ENCODE results near the gene PARP11. TPM values are rescaled to one million over a fixed set of nuclear protein-coding genes. Genes with fewer than 3 reads are reported as not detected.

PARP11 gene
- total RNA-seq, 4 donors from 2014 or later: 4.5 to 6.2 (median 5.0) TPM

GRCh38 chr12:3821441-3821840 is 51.8 kb downstream of the PARP11 start:
- Histone ChIP-seq H3K4me3 (no peak overlapping the region), H3K27me3 (no peaks in the 10 kb centered on the region), H3K9me3 (no peaks in the 10 kb centered on the region), H3K36me3 (peaks cover 0 to 17% (median 0%) of the 10 kb centered on the region in 4 donors), H3K27ac (no peak overlapping the region), H3K4me1 (no peaks in the 10 kb centered on the region)
- WGBS, 2 donors (ENCODE audit: low coverage in 1 of 2): 87 to 89% methylated on average over 1 of the region's 1 CpG
- no peak for DNase-seq
- in situ Hi-C loops (cut with MboI; ENCODE audit: low pct_ligation_motif_present in 1 of 4, low pct_unique_long_range_greater_than_20kb in 1 of 4, low sequenced_read_pairs in 3 of 4) (no loop called here), intact Hi-C loops (cut with DNase I; ENCODE audit: low total_unique reads) (no loop called here)
- TF ChIP-seq CTCF (IDR thresholded peaks at IDR 0.05): no peak
- no peak for TF ChIP-seq POLR2AphosphoS5 (IDR thresholded peaks at IDR 0.05)
- no peak for TF ChIP-seq POLR2A (IDR thresholded peaks at IDR 0.05)
- no peak for TF ChIP-seq EP300 (IDR thresholded peaks at IDR 0.05; ENCODE audit: low read depth)

DNA sequence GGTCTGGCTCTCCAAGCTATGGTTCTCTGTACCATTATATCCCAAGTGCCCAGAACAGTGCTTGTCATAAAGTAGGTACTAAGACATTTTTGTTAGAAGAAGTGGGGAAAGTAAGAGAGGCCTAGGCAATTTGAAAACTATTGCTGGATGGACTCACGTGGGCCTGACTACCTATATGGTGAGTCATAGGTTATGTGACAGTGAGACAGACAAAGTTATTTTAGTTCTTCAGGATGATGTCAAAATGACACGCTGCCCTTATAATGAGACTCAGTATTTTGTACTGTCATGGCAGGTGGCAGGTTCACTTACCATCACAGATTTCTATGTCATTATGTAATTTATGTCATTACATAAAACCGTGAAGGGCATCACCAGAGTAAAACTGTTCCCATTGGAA is 53.1 kb downstream of the PARP11 start:
- TF ChIP-seq CTCF (IDR thresholded peaks at IDR 0.05) (no peak), POLR2A (IDR thresholded peaks at IDR 0.05) (no peak), EP300 (IDR thresholded peaks at IDR 0.05; ENCODE audit: low read depth) (no peak)
- Histone ChIP-seq H3K4me3 (no peak overlapping the region), H3K9me3 (no peaks in the 10 kb centered on the region), H3K4me1 (no peaks in the 10 kb centered on the region), H3K36me3 (peaks cover 0 to 8% (median 0%) of the 10 kb centered on the region in 4 donors), H3K27ac (no peak overlapping the region), H3K27me3 (no peaks in the 10 kb centered on the region)
- in situ Hi-C loops (cut with MboI; ENCODE audit: low pct_ligation_motif_present in 1 of 4, low pct_unique_long_range_greater_than_20kb in 1 of 4, low sequenced_read_pairs in 3 of 4): no loop called here
- WGBS, 2 donors (ENCODE audit: low coverage in 1 of 2): 73 to 85% methylated on average over 3 of the region's 3 CpGs
- no peak for DNase-seq
- intact Hi-C loops (cut with DNase I; ENCODE audit: low total_unique reads): no loop called here

- 75 to 99% methylated on average over 2 of the region's 2 CpGs for WGBS, 2 donors (ENCODE audit: low coverage in 1 of 2)
- no peak for TF ChIP-seq POLR2AphosphoS5 (IDR thresholded peaks at IDR 0.05)
- no peak for TF ChIP-seq EP300 (IDR thresholded peaks at IDR 0.05; ENCODE audit: low read depth)
- no peak for TF ChIP-seq POLR2A (IDR thresholded peaks at IDR 0.05)
- no peak for TF ChIP-seq CTCF (IDR thresholded peaks at IDR 0.05)
- no peak overlapping the region for H3K4me3 ChIP-seq
- H3K27ac ChIP-seq: no peak overlapping the region
- intact Hi-C loops (cut with DNase I; ENCODE audit: low total_unique reads) (no loop called here), in situ Hi-C loops (cut with MboI; ENCODE audit: low pct_ligation_motif_present in 1 of 4, low pct_unique_long_range_greater_than_20kb in 1 of 4, low sequenced_read_pairs in 3 of 4) (no loop called here)
- no peaks in the 10 kb centered on the region for H3K9me3 ChIP-seq
- no peaks in the 10 kb centered on the region for H3K27me3 ChIP-seq
- no peak for DNase-seq
- H3K36me3 ChIP-seq: peaks cover 0 to 13% (median 0%) of the 10 kb centered on the region in 4 donors
- no peaks in the 10 kb centered on the region for H3K4me1 ChIP-seq
Observed at GRCh38 chr12:3816266-3816665, 56.9 kb downstream of the PARP11 start.

- DNase-seq: no peak
- 84 to 88% methylated on average over 4 of the region's 4 CpGs for WGBS, 2 donors (ENCODE audit: low coverage in 1 of 2)
- H3K27ac ChIP-seq: no peak overlapping the region
- in situ Hi-C loops (cut with MboI; ENCODE audit: low pct_ligation_motif_present in 1 of 4, low pct_unique_long_range_greater_than_20kb in 1 of 4, low sequenced_read_pairs in 3 of 4) (no loop called here), intact Hi-C loops (cut with DNase I; ENCODE audit: low total_unique reads) (no loop called here)
- H3K36me3 ChIP-seq: peaks cover 0 to 13% (median 0%) of the 10 kb centered on the region in 4 donors
- no peaks in the 10 kb centered on the region for H3K9me3 ChIP-seq
- no peaks in the 10 kb centered on the region for H3K27me3 ChIP-seq
- H3K4me1 ChIP-seq: no peaks in the 10 kb centered on the region
- no peak for TF ChIP-seq CTCF (IDR thresholded peaks at IDR 0.05)
- H3K4me3 ChIP-seq: no peak overlapping the region
Observed at GRCh38 chr12:3815094-3815766, 58.0 kb downstream of the PARP11 start.
